ENCODE results near the gene FER1L5.
A peak's percentile ranks its signal among the peaks of the same experiment; 100 is the strongest.

FER1L5 gene

GRCh38 chr2:96618596-96619283 lies 23.8 kb upstream of the FER1L5 start:
- DNase-seq (ENCODE audit: low read depth): peak; percentile 91
- no peak for TF ChIP-seq CTCF (IDR thresholded peaks at IDR 0.05; ENCODE audit: control insufficient read depth, insufficient read depth, low read depth, low read length, missing control alignments)
- H3K4me3 ChIP-seq (ENCODE audit: control insufficient read depth, low read depth, low read length): no peak overlapping the region

GRCh38 chr2:96622544-96622943 lies 20.0 kb upstream of the FER1L5 start:
- H3K4me3 ChIP-seq (ENCODE audit: control insufficient read depth, low read depth, low read length): no peak overlapping the region
- no peak for TF ChIP-seq CTCF (IDR thresholded peaks at IDR 0.05; ENCODE audit: control insufficient read depth, insufficient read depth, low read depth, low read length, missing control alignments)
- no peak for DNase-seq (ENCODE audit: low read depth)

- H3K4me3 ChIP-seq (ENCODE audit: control insufficient read depth, low read depth, low read length): no peak overlapping the region
- no peak for DNase-seq (ENCODE audit: low read depth)
- TF ChIP-seq CTCF (IDR thresholded peaks at IDR 0.05; ENCODE audit: control insufficient read depth, insufficient read depth, low read depth, low read length, missing control alignments): no peak
Observed at GRCh38 chr2:96623116-96623515, 19.4 kb upstream of the FER1L5 start.

- DNase-seq (ENCODE audit: low read depth): no peak
- no peak for TF ChIP-seq CTCF (IDR thresholded peaks at IDR 0.05; ENCODE audit: control insufficient read depth, insufficient read depth, low read depth, low read length, missing control alignments)
- H3K4me3 ChIP-seq (ENCODE audit: control insufficient read depth, low read depth, low read length): no peak overlapping the region
Observed at GRCh38 chr2:96625571-96626552, 16.7 kb upstream of the FER1L5 start.

GRCh38 chr2:96626553-96626942 lies 16.0 kb upstream of the FER1L5 start:
- DNase-seq (ENCODE audit: low read depth): no peak
- no peak overlapping the region for H3K4me3 ChIP-seq (ENCODE audit: control insufficient read depth, low read depth, low read length)
- TF ChIP-seq CTCF (IDR thresholded peaks at IDR 0.05; ENCODE audit: control insufficient read depth, insufficient read depth, low read depth, low read length, missing control alignments): no peak

GRCh38 chr2:96631804-96632435 lies 10.6 kb upstream of the FER1L5 start:
- TF ChIP-seq CTCF (IDR thresholded peaks at IDR 0.05; ENCODE audit: control insufficient read depth, insufficient read depth, low read depth, low read length, missing control alignments): no peak
- DNase-seq (ENCODE audit: low read depth): no peak
- H3K4me3 ChIP-seq (ENCODE audit: control insufficient read depth, low read depth, low read length): no peak overlapping the region

Data from AG09309 (cell line).